ENCODE results near the gene DISC1.

DISC1 gene

GRCh38 chr1:231733672-231734071, 107.1 kb downstream of the DISC1 start:
- no peaks in the 10 kb centered on the region for H4K20me1 ChIP-seq (ENCODE audit: insufficient read depth, low read length)
- H3K79me2 ChIP-seq (ENCODE audit: low read length), result no peaks in the 10 kb centered on the region
- no peak overlapping the region for H3K4me3 ChIP-seq (ENCODE audit: low read length)
- no peak overlapping the region for H3K27ac ChIP-seq (ENCODE audit: low read length)
- no peaks in the 10 kb centered on the region for H3K4me1 ChIP-seq (ENCODE audit: low read length)
- TF ChIP-seq CTCF (IDR thresholded peaks at IDR 0.05; ENCODE audit: low read depth, low read length) (no peak), EZH2phosphoT487 (IDR thresholded peaks at IDR 0.05; ENCODE audit: low read depth) (no peak)
- H3K27me3 ChIP-seq (ENCODE audit: low read depth, low read length), result peaks cover 9% of the 10 kb centered on the region; the same call in 1 of the 2 replicates
- H3K36me3 ChIP-seq (replicated peaks; ENCODE audit: low read depth, low read length), result no peaks in the 10 kb centered on the region
- H2AFZ ChIP-seq (ENCODE audit: low read depth, low read length), result no peak overlapping the region
- no peaks in the 10 kb centered on the region for H3K9me3 ChIP-seq (ENCODE audit: insufficient read depth, low read length)
- H3K9ac ChIP-seq (ENCODE audit: low read length), result no peak overlapping the region
- no peak overlapping the region for H3K4me2 ChIP-seq (ENCODE audit: low read length)

DNA sequence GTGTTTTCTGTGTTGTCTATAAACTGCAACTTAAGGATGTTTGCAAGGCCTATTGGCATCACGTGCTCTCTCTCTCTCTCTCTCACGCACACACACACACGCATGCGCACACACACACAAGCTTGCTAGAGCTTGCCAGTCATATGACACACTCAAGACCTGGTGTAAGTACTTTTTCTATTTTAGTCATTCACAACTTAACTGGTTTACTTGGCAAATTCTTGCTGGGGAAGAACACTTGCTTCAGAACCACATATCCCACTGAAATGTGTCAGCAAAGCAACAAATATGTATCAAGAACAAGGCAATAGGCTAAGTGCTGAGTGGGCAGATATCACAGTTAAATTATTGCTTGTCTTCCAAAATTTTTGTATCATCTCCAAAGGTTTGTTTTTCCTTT, 107.8 kb downstream of the DISC1 start:
- Histone ChIP-seq H2AFZ (ENCODE audit: low read depth, low read length) (no peak overlapping the region), H3K9ac (ENCODE audit: low read length) (no peak overlapping the region), H3K9me3 (ENCODE audit: insufficient read depth, low read length) (no peaks in the 10 kb centered on the region), H3K36me3 (replicated peaks; ENCODE audit: low read depth, low read length) (no peaks in the 10 kb centered on the region), H3K4me1 (ENCODE audit: low read length) (no peaks in the 10 kb centered on the region), H3K27ac (ENCODE audit: low read length) (no peak overlapping the region), H3K79me2 (ENCODE audit: low read length) (no peaks in the 10 kb centered on the region), H3K4me2 (ENCODE audit: low read length) (no peak overlapping the region), H3K27me3 (ENCODE audit: low read depth, low read length) (peaks cover 9% of the 10 kb centered on the region; the same call in 1 of the 2 replicates), H4K20me1 (ENCODE audit: insufficient read depth, low read length) (no peaks in the 10 kb centered on the region), H3K4me3 (ENCODE audit: low read length) (no peak overlapping the region)
- no peak for TF ChIP-seq EZH2phosphoT487 (IDR thresholded peaks at IDR 0.05; ENCODE audit: low read depth)
- no peak for TF ChIP-seq CTCF (IDR thresholded peaks at IDR 0.05; ENCODE audit: low read depth, low read length)

DNA sequence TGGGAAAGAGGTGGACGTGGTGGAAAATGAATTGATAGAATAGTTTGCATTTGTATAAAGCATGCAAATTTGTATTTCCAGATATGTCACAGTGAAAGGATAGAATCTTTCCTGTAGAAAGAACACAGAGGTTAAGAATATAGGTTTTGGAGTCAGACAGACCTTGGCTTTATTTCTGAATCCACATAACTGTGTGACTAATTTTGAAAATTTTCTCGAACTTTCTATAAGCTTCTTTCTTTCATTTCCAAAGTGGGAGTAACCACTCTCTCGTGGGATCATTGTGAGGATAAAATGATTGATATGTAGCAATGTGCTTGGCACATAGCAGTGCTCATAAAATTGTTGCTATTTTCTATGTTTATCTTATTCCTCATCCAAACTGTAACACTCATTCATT, 108.8 kb downstream of the DISC1 start:
- Histone ChIP-seq H4K20me1 (ENCODE audit: insufficient read depth, low read length) (no peaks in the 10 kb centered on the region), H3K27me3 (ENCODE audit: low read depth, low read length) (peaks cover 12% of the 10 kb centered on the region; the same call in 1 of the 2 replicates), H3K9ac (ENCODE audit: low read length) (no peak overlapping the region), H3K4me3 (ENCODE audit: low read length) (no peak overlapping the region), H3K27ac (ENCODE audit: low read length) (no peak overlapping the region), H3K36me3 (replicated peaks; ENCODE audit: low read depth, low read length) (no peaks in the 10 kb centered on the region), H3K9me3 (ENCODE audit: insufficient read depth, low read length) (no peaks in the 10 kb centered on the region), H2AFZ (ENCODE audit: low read depth, low read length) (no peak overlapping the region), H3K4me1 (ENCODE audit: low read length) (no peaks in the 10 kb centered on the region), H3K79me2 (ENCODE audit: low read length) (no peaks in the 10 kb centered on the region), H3K4me2 (ENCODE audit: low read length) (no peak overlapping the region)
- TF ChIP-seq EZH2phosphoT487 (IDR thresholded peaks at IDR 0.05; ENCODE audit: low read depth), result no peak
- TF ChIP-seq CTCF (IDR thresholded peaks at IDR 0.05; ENCODE audit: low read depth, low read length), result no peak

DNA sequence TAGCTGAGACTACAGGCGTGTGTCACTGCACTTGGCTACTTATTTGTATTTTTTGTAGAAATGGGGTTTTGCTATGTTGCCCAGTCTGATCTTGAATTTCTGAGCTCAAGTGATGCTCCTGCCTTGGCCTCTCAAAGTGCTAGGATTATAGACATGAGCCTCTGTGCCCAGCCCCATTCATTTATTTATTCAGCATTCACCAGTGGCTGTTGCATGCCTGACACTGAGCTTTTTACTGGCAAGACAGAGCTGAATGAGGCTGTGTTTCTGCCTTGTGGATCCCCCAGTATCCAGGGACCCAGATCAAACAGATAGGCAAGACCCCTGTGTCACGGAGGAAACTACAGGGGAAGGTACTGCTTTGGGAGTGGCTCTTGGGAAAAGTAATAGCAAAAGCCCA, 109.4 kb downstream of the DISC1 start:
- Histone ChIP-seq H4K20me1 (ENCODE audit: insufficient read depth, low read length) (no peaks in the 10 kb centered on the region), H3K79me2 (ENCODE audit: low read length) (no peaks in the 10 kb centered on the region), H3K4me3 (ENCODE audit: low read length) (no peak overlapping the region), H3K4me2 (ENCODE audit: low read length) (no peak overlapping the region), H3K36me3 (replicated peaks; ENCODE audit: low read depth, low read length) (no peaks in the 10 kb centered on the region), H3K27me3 (ENCODE audit: low read depth, low read length) (peaks cover 16% of the 10 kb centered on the region), H3K9me3 (ENCODE audit: insufficient read depth, low read length) (no peaks in the 10 kb centered on the region), H3K9ac (ENCODE audit: low read length) (no peak overlapping the region), H2AFZ (ENCODE audit: low read depth, low read length) (no peak overlapping the region), H3K4me1 (ENCODE audit: low read length) (no peaks in the 10 kb centered on the region), H3K27ac (ENCODE audit: low read length) (no peak overlapping the region)
- no peak for TF ChIP-seq EZH2phosphoT487 (IDR thresholded peaks at IDR 0.05; ENCODE audit: low read depth)
- TF ChIP-seq CTCF (IDR thresholded peaks at IDR 0.05; ENCODE audit: low read depth, low read length), result no peak
